HG03064 (cell line): Measurements from ENCODE around the gene POLK.
A peak's percentile ranks its signal among the peaks of the same experiment; 100 is the strongest.
"Not testable (repeated sequence)": the region's sequence is repeated elsewhere in the genome, so short reads cannot be mapped to it uniquely, and the experiment has no call there.

Experiments
- ATAC-seq: cut with Tn5 transposase; IDR thresholded peaks from one replicate; pipeline ENCODE4 v1.9.1; 2021; ENCODE audit warnings: low read depth; ENCODE audit not compliant: unreplicated experiment

Gene POLK

DNA sequence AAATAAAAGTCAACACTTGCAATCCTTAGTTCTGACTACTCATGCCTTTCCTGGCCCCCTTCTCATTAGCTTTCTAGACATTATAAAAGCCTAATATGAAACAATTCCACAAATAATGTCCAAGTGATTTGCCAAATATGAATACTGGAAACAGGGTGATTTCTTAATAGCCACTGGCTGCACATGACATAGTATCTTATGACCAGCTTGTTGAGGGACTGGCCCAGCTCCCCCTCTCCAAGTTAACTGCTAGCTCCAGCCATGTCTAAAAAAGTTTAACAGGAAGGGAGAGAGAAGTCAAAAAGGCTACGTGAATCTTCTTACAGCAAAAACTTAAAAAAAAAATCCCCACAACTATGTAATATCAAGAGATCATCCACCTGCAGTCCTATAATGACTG is 1.7 kb upstream of the POLK start:
- no peak for ATAC-seq

DNA sequence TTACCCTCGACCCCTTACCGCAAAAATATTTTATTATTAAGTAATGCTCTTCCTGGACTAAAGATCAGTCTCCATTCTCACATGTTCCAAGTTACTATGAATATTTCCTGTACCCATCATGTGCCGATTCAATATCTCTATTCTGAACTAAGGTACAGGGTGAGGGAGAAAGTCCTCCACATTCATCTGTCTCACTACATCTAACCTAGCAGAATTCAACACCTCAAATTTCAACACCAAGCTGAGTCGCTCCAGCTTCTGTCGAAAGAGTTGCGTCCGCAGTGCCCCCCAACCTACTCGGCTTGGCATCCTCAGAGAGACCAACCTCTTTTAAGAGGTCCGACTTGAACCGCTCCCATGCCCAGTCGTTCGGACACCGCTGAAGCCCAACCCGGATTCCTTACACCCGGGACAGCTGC is 1.3 kb upstream of the POLK start:
- peak; percentile 1 for ATAC-seq

DNA sequence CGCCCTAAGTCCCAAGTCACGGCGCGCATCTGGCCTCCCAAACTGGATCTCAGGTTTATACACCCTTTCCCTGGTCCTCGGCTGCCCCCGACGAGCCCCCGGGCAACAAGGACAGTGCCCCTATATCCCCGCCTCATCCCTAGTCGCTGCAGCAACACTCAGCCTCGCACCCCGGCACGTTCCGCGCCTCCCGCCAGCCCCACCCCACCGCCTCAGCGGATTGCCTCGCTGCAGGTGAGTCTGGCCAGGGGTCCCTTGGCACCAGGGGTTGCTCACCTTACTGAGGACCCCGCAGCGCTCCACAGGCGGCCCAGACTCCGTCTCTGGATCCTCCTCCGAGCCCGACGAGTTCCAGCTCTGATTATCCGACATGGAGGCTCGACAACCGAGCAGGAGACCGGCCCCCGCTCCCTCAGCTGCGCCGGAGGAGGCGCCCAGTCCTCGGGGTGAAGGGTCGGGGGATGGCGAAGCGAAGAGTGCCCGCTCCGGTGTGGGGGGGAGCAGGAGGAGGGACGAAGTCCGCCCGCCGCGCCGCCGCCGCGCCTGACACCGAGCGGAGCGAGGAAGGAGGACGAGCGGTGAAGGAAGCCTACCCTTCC is 756 bp upstream of the POLK start:
- peak; percentile 27 for ATAC-seq

DNA sequence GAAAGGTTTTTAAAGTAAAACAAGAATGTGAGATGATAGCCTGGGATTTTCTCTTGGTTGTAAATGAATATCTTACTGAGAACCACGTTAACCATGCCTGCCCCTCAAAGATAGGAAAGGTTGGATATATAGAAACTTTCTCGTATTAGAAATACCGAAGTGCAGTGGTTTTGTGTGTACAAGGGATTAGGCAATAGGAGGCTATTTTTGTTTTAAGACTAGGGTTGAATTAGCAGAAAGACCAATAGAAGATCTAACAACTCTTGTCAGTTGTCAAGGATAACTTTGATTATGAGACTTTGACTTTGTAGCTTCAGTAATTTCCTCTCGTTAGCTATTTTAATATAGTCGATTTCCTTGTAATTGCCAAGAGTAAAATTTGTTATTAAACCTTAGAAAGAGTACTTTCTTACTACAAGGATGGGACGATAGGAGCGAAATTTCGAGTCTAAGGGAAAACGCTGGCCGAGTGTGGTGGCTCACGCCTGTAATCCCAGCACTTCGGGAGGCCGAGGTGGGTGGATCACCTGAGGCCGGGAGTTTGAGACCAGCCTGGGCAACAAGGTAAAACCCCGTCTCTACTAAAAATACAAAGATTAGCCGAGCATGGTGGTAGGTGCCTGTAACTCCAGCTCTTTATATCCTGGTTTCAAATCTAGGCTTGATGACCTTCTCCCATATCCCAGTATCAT is 838 bp downstream of the POLK start:
- ATAC-seq: no peak

DNA sequence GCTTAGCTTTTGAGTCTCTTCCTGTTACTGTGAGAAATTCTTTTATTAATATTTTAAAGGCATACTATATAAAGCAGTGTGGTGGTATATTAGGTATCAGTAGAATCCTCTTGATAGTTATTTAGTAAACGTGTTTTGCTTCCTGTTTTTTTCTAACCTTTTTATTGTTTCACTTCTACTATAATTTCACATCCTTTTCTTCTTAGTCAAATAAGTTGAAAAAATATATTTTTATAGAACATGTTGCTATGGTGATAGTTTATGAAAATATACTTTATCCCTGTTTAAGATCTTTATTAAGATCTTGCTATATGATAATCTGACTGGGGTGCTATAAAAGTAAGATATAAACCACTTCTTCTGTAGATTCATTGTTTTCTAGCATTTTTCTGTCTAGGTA is 2.1 kb downstream of the POLK start:
- no peak for ATAC-seq

DNA sequence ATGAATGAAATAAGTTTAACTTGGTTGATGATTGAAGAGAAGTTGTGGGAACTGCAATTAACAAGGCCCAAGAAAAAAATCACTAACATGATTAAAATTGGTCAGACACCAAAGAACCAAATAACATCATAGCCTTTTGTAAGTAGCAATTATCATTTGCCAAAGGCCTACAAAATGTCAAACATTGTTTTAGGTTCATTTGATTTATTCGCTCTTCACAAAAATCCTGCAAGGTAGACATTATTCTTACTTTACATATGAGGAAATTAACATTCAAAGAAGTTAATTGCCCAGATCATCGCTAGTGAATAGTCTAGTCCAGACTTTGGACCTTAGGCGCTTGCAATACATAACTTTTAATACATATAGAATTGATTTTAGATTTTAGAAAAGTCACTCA is 2.6 kb downstream of the POLK start:
- ATAC-seq: no peak

DNA sequence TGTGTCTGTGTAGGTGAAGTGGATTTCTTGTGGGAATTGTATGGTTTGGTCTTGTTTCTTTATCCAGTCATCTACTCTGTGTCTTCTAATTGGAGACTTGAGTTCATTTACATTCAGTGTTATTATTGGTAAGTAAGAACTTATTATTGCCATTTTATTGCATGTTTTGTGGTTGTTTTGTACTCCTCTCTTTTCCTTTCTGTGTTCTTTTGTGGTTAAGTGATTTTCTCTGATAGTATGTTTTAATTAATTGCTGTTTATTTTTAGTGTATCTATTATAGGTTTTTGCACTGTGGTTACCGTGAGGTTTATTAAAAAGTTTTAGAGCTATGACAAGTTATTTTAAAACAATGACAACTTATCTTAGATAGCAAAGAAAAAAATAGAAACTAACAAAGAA is 8.1 kb downstream of the POLK start:
- no peak for ATAC-seq

DNA sequence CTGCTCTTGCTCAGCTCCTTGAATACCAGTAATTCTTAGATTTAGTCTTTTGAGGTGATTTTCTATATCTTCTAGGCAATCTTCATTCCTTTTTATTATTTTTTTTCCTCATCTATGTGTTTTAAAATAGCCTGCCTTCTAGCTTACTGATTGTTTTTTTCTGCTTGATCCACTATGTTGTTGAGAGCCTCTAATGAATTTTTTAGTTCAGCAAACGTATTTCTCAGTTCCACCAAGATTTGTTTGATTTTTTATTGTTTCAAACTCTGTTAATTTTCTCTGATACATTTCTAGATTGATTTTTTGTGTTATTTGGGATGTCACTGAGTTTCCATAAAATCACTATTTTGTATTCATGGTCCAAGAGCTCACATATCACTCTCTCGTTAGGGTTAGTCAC is 9.5 kb downstream of the POLK start:
- ATAC-seq: no peak

DNA sequence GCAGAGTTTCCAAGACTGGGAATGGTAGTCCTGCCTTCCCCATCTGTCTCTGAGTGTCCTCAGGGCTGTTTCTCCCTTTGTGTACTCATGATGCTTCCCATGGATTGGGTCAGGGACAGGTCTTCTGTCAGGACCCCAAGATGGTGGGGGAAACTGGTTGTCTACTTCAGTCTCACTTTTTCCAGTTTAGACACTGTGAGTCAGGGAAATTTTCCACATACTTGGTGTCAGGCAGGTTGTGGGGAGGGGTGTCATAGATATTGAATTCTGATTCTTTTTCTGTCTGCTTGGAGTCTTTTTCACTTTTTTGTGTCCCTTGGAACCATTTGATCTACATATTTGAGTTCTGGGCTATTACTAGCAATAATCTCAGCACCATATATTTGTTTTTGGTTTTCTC is 10.3 kb downstream of the POLK start:
- ATAC-seq: no peak

DNA sequence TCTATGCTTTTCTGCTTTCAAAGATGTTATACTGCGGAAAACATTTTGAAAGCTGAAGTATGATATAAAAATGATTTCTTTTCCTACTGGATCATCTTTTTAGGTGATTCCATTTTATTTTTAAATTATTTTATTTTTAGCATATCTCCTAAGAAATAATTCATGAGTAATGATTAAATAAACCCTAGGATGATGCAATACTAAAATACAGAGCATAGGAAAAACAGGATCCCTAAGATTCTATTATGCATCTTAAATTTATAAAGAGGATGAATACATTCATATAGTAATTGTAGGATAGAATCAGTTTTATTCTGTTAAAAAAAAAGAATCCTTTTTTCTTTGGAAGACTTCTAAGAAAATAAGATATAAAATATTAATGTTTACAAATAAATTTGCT is 10.9 kb downstream of the POLK start:
- ATAC-seq: no peak

DNA sequence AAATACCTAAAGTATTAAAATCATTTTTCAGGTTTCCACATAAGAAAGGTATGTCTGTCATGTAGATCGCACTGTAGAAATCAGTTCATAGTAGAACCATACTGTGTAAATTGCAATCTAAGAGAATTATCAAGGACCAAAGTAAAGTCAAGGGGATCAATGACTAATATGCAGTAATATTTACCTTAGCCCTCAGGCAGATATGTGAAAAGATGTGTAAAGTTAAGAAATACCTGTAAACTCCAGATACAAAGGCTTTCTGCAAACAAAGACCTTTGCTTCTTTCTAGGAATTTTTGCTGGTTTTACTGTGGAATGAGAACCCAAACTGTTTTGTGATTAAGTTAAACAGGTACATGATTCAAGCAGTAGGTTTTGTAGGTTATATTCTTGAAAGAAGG is 11.6 kb downstream of the POLK start:
- no peak for ATAC-seq

DNA sequence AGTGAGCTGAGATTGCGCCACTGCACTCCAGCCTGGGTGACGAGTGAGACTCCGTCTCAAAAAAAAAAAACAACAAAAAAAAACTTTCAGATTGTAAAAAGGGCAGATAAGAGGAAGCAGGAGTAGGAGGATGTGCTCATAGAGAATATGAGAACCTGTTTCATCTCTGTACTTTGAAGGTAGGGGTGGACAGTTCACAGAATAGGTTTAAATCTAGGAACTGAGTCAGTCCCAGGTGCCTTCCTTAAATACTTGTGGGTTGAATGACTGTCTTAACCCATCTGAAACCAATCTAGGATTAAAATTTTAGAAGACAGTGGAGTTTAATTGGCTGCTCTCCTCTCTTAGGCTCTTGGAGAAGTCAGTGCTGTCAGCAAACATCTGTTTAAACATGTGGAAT is 12.4 kb downstream of the POLK start:
- peak; percentile 62 for ATAC-seq

DNA sequence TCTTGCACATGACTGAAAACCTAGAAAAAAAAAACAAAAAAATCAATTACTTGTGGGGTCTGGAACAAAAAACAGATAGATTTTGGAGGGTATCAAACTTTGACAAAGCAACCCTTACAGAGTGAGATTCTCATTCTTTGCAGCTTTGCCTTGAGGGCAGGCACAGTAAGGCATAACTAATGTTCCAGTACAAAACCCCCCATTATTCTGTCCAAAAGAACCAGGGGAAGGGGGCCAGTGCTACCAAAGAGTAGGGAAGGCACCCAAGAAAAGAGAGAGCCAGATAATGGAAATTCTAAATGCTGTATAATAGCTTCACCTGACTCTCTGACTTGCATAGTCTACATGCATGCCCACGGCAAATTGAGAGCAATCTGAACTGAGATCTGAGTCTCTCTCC is 12.9 kb downstream of the POLK start:
- ATAC-seq: no peak

DNA sequence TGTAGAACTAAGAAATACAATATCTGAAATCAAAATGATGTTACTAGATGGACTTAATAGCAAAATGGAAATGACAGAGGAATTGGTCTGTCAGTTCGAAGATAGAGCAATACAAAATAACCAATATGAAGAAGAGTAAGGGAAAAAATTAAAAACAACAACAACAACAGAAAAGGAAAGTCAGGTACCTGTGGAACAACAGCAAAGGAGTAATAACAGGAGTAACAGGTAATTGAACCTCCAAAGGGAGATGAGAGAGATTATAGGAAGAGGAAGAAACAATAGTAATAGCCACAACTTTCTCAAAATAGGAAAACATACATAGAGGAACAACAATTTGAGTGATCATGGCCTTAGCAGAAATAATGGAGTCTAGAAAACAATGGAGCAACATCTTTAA is 13.7 kb downstream of the POLK start:
- ATAC-seq: no peak

DNA sequence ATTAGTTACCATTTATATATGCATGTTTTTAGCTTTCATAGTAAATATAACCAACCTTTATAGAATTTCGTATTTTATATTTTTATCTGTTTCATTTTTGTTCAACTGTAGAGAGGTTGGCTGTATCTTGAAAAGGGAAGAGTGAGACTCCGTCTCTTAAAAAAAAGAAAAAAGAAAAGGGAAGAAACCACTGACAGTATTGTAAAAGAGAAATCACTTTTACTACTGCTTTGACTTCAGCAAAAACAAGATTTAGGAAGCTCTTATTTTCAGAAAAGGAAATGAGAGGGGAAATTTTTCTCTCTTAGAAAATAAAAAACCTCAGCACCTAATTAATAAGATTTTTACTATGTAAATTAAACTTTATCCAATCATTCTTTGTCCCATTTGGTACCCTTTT is 14.4 kb downstream of the POLK start:
- no peak for ATAC-seq

DNA sequence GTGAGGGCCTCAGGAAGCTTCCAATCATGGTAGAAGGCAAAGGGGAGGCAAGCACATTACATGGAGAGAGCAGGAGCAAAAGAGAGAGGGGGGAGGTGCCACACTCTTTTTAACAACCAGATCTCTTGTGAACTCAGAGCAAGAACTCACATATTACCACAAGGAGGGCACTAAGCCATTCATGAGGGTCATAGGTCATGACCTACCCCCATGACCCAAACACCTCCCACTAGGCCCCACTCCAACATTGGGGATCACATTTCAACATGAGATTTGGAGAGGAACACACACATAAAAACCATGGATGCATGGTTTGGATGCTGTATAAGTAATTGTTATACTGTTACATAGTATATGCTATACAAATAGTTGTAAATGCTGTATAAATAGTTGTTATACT is 17.5 kb downstream of the POLK start:
- ATAC-seq: no peak

DNA sequence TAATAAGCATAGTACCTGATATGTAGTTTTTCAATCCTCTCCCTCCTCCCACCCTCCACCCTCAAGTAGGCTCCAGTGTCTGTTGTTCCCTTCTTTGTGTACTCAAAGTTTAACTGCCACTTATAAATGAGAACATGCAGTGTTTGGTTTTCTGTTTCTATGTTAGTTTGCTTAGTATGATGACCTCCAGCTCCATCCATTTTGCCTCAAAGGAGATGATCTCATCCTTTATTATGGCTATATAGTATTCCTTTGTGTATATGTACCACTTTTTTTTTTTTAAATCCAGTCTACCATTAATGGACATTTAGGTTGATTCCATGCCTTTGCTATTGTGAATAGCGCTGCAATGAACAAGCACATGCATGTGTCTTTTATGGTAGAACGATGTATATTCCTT is 20.5 kb downstream of the POLK start:
- ATAC-seq: no peak

DNA sequence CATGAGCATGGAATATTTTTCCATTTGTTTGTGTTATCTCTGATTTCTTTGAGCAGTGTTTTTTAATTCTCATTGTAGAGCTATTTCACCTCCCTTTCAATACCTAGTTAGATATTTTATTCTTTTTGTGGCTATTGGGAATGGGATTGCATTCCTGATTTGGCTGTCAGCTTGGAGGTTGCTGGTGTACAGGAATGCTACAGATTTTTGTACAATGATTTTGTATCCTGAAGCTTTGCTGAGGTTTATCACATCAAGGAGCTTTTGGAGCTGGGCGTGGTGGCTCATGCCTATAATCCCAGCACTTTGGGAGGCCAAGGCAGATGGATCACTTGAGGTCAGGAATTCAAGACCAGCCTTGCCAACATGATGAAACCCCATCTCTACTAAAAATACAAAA is 22.0 kb downstream of the POLK start:
- ATAC-seq: not testable (repeated sequence)

DNA sequence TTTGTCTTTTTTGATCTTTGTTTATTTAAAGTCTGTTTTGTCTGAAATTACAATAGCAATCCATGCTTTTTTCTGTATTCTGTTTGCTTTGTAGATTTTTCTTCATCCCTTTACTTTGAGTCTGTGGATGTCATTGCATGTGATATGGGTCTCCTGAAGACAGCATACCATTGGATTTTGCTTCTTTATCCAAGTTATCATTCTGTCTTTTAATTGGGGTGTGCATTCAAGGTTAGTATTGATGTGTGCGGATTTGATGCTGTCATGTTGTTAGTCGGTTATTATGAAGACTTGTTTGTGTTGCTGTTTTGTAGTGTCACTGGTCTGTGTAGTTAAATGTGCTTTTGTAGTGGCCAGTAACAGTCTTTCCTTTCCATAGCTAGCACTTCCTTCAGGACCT is 23.0 kb downstream of the POLK start:
- ATAC-seq: no peak

DNA sequence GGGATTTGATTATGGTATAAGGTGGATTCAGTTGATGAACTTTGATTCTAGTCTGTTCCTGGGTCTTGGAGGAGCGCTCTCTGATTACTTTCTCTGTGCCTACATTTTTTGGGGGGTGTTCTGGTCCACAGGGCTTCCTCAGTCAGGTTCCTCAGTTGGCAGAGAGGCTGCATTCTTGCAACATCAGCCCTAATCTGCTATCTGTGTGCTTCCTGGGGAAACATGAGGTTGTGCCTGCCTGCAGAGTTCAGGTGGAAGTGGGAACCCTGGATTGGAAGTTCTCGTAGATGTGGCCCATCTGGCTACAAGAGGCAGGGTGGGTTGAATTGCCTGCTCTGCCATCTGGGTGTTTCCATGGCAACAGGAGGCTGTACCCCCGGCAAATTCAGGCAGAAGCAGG is 24.5 kb downstream of the POLK start:
- ATAC-seq: no peak

DNA sequence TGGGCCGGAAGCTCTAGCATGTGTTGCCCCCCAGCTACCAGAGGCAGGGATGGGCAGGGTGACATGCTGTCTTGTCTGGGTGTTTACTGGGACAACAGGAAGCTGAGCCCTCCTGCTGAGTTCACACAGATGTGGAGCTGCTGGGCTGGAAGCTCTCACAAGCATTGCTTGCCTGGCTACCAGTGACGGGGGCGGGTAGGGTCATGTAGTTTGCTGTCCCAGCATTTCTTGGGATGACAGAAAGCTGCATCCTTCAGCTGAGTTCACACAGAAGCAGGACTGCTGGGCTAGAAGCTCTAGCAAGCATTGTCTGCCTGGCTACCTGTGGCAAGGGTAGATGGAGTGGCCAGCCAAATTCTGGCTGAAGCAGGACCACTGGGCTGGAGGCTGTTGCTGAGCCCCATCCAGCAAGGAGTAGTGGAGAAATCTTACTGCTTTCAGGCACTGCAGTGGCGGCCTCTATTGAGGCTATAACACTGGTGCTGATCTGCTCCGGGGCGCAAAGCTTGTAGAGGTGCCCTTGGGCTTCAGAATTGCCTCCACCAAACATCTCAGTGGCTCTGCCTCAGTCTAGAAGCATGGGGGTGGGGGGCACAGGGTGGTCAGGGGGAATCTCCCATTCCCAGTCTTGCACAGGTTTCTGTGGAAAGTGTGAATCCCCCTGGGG is 25.1 kb downstream of the POLK start:
- no peak for ATAC-seq

DNA sequence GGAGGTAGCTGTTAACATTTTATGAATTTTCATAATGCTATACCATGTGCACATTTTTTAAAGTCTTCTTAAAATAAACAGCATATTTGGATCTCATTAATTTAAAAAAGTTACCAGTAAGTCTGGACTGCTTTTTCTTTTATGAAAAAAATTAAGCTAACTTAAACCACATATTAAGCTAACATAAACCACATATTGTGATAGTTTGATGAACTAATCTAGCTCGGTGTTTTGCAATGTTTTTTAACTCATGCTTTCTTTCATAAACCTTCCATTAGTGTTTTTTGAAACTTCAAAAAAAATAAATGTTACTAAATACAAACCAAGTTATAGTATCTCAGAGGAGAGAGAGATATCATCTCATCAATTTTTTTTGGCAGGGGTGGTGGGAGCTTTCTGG is 26.5 kb downstream of the POLK start:
- no peak for ATAC-seq
